Fibroblast of lung (primary cell): Measurements from ENCODE around the gene HES3.

ENCODE experiments used
- EZH2 ChIP-seq: IDR thresholded peaks from 2 replicates; pipeline ENCODE4 v1.5.1; 2012; ENCODE audit warnings: low read length, control low read depth, mild to moderate bottlenecking; ENCODE audit errors: missing control alignments
- TF ChIP-seq, protein P1 (sequence below), 2 donors: IDR thresholded peaks in 1 of 2; conservative IDR thresholded peaks in 1 of 2; 1 replicate in 1 of 2; 2 replicates in 1 of 2; pipeline ENCODE4 v1.5.1; 2011 to 2012; ENCODE audit warnings: low read length in 2 of 2, control low read depth in 1 of 2, inconsistent platforms in 1 of 2, low read depth in 1 of 2, mild to moderate bottlenecking in 1 of 2

DNA sequence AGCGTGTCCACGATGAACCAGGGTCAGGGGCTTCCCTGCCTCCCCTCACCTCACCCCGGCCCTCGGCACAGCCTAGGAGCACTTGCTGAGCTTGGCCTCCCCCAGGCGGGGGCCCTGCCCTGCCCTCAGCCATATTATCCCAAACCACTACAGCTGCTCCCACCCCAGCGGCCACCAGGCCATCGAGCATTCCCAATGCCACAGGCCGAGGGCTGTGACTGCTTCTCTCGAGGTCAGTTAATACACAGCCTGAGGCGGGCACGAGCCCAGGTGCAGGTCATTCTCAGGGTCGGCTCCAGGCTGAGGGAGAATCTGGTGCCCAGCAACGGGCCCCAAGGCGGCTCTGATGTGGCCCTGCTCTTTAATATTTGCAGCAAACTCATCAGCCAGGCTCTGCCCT is 25.3 kb downstream of the HES3 start:
- TF ChIP-seq, protein P1, sequence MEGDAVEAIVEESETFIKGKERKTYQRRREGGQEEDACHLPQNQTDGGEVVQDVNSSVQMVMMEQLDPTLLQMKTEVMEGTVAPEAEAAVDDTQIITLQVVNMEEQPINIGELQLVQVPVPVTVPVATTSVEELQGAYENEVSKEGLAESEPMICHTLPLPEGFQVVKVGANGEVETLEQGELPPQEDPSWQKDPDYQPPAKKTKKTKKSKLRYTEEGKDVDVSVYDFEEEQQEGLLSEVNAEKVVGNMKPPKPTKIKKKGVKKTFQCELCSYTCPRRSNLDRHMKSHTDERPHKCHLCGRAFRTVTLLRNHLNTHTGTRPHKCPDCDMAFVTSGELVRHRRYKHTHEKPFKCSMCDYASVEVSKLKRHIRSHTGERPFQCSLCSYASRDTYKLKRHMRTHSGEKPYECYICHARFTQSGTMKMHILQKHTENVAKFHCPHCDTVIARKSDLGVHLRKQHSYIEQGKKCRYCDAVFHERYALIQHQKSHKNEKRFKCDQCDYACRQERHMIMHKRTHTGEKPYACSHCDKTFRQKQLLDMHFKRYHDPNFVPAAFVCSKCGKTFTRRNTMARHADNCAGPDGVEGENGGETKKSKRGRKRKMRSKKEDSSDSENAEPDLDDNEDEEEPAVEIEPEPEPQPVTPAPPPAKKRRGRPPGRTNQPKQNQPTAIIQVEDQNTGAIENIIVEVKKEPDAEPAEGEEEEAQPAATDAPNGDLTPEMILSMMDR (conservative IDR thresholded peaks at IDR 0.05 in 1 of 2, IDR thresholded peaks at IDR 0.05 in 1 of 2; ENCODE audit: low read depth in 1 of 2, low read length in 2 of 2), result no peak
- TF ChIP-seq EZH2, result no peak
